Astrocyte of the cerebellum (primary cell): Measurements from ENCODE around the gene ADCY10.
"Not testable (repeated sequence)": the region's sequence is repeated elsewhere in the genome, so short reads cannot be mapped to it uniquely, and the experiment has no call there.

Experiments used
- DNase-seq: peaks from one replicate; pipeline ENCODE4 v3.0.0-alpha.2; 2011; ENCODE audit warnings: low read depth
- H3K4me3 ChIP-seq: 2 replicates; pipeline ENCODE4 v1.5.1; 2011; ENCODE audit warnings: mild to moderate bottlenecking, low read depth, low read length, moderate library complexity
- CTCF ChIP-seq: IDR thresholded peaks from 2 replicates; pipeline ENCODE4 v1.5.1; 2012; ENCODE audit warnings: low read length, low read depth, moderate library complexity, mild to moderate bottlenecking; ENCODE audit errors: missing control alignments
- in situ Hi-C: cut with HindIII; loops from 2 replicates; pipeline ENCODE4 v1.10.0; 2017; ENCODE audit warnings: low sequenced_read_pairs

Gene ADCY10

GRCh38 chr1:167898578-167899222 is 15.2 kb downstream of the ADCY10 start:
- H3K4me3 ChIP-seq: no peak overlapping the region
- in situ Hi-C loops: no loop called here
- TF ChIP-seq CTCF: no peak
- DNase-seq: no peak

GRCh38 chr1:167893798-167894197 is 20.1 kb downstream of the ADCY10 start:
- no peak for DNase-seq
- no peak for TF ChIP-seq CTCF
- no peak overlapping the region for H3K4me3 ChIP-seq
- in situ Hi-C loops: no loop called here

GRCh38 chr1:167890400-167890799 is 23.5 kb downstream of the ADCY10 start:
- no peak for TF ChIP-seq CTCF
- in situ Hi-C loops: no loop called here
- no peak overlapping the region for H3K4me3 ChIP-seq
- DNase-seq: no peak

- DNase-seq, in situ Hi-C loops, H3K4me3 ChIP-seq: not testable (repeated sequence)
These were observed 26.7 kb downstream of the ADCY10 start for GRCh38 chr1:167887187-167887586.

GRCh38 chr1:167882376-167882775 is 31.6 kb downstream of the ADCY10 start:
- in situ Hi-C loops: no loop called here
- no peak overlapping the region for H3K4me3 ChIP-seq
- TF ChIP-seq CTCF: no peak
- no peak for DNase-seq

- H3K4me3 ChIP-seq: no peak overlapping the region
- TF ChIP-seq CTCF: no peak
- in situ Hi-C loops: no loop called here
- no peak for DNase-seq
These were observed 32.1 kb downstream of the ADCY10 start for GRCh38 chr1:167881786-167882185.

GRCh38 chr1:167881069-167881468 is 32.9 kb downstream of the ADCY10 start:
- DNase-seq: no peak
- in situ Hi-C loops: no loop called here
- H3K4me3 ChIP-seq: no peak overlapping the region
- no peak for TF ChIP-seq CTCF
